ENCODE data around the gene DRC3.

The DRC3 gene

GRCh38 chr17:17965152-17965721 lies 7.4 kb upstream of the DRC3 start:
- DNase-seq (ENCODE audit: low spot score), result no peak

DNA sequence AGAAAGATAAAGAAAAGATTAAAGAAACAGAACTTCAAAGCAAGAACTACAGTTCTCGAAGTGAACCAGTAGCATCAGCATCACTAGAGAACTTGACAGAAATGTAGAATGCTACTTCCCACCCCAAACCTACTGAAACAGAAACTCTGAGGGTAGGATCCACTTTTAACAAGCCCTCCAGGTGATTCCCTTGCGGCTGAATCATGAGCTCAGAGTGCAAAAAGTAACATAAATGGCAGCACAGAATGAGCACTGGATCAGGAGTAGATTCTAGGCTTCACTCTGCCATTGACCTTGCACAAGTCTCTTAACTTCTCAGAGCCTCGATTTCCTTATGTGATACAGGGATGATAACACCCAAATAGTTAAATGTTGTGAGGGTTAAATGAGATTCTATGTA lies 6.3 kb upstream of the DRC3 start:
- no peak for DNase-seq (ENCODE audit: low spot score)

GRCh38 chr17:17970699-17971430 lies 1.8 kb upstream of the DRC3 start:
- no peak for DNase-seq (ENCODE audit: low spot score)

DNA sequence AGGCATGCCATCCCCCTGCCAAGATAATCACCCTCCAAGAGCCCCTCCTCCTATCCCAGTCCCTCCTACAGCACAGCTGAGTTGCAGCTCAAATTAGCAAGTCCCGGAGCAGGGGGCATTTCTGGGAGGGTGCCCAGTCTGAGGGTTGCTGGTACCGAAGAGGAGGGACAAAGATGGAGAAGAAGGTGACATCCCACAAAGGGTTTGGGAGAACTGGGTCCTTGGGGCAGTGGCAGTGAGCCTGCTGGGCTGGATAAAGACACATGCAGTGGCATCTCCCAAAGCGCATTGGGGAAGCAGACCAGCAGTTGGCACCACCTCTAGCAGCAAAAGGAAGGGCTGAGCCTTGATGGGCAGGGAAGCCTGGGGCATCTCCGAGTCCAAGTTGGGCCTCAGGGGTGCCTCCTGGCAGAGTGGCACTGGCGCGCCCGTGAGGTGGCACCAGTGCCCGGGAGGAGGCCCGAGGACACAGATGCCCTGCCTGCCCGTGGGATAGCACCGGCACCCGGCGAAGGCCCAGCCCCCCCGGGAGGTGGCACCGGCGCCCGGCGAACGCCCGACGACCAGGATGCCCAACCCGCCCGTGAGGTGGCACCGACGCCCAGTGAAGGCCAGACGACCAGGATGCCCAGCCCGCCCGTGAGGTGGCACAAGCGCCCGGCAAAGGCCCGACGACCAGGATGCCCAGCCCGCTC lies 1.1 kb upstream of the DRC3 start:
- no peak for DNase-seq (ENCODE audit: low spot score)

DNA sequence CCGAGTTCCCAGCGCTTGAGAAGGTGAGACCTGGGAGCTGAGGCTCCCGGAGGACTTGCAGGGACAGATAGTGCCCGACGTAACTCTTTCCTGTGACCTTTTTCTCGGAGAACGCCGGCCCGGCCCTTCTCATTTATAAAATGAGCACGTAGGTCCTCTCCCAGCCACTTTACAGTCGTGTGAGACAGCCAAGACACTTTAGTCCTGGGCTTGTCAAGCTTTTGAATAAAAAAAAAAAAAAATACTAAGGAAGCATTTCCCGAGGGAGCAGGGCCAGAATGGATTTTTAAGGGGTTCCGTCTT lies 241 bp downstream of the DRC3 start:
- DNase-seq (ENCODE audit: low spot score), result no peak

DNA sequence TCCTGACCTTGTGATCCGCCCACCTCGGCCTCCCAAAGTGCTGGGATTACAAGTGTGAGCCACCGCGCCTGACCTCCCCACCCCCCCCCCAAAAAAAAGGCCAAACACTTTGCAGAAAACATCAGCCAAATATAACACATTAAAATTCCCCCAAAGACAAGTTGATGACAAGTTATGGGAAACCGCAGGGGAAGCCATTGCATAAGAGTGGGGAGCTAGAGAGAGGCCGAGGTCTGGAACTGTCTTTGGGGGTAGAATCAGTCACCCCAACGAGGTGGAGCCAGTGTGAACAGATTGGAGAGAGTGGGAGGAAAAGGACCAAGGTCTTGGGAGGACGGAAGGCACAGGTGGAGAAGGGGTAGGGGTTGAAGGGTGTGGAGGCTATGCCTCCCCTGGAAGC lies 2.8 kb downstream of the DRC3 start:
- no peak for DNase-seq (ENCODE audit: low spot score)

DNA sequence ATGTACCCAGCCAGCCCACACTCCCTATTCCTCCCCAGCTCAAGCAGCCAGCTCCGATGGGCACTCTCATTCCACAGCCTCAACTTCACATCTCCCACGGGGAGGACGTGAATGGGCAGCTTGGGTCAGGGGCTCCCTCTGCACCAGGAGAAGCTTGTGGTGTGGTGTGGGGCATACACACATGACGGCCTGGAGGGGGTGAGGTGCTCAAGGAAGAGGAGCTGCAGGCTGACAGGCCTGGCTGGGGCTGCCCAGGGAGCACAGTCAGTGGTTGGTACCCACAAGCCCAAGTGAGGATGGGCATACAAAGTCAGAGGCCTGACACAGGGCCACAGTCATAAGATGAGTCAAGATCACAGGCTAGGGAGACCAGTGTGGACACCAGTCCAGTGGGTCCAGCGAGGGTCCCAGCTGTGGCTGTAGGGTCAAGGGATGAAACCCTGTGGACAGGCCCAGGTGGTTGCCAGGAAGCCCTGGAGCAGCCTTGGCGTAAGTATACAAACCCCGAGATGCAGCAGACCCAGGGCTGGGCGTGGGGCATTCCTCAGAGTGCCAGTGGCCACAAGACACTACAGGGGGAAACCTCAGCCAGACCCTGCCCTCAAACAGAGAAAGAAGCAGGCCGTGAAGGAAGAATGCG lies 4.4 kb downstream of the DRC3 start:
- no peak for DNase-seq (ENCODE audit: low spot score)

DNA sequence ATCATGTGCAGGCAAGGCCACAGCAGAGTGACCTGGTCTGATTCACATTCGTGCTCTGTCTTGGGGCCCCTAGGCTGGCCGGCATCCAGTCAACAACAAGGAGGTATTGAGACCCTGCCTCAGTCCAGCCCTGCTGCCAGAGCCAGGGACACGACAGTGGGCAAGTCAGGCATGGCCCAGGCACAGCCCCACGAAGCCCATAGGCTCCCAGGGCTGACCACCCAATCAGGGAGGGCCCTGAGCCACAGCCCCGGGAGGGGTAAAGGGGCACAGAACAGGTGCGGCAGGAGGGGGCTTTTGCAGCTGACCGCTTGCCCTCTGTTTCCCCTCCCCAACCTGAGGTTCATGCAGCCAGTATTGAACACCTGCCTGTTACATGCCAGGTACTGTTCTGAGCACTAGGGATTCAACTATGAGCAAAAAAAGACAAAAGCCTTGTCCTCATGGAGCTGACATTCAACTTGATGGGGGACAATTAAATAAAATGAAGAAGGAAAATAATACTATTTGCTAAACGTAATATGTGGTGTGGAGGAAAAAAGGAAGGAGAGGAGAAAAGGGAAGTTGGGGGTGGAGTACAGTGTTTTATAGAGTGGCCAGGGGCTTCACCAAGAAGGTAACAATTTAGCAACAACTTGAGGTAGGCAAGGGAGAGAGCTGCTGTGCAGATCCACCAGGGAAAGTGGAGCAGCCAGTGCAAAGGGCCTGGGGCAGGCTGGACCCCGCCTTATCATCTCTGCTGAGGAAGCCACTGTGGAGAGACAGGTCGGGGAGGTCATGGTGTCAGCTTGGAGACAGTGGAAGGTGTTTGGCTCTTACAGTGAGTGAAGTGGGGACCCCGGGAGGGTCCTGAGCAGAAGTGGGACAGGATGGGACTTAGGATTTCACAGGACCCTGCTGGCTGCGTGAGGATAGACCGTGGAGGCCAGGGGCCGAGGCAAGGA lies 6.1 kb downstream of the DRC3 start:
- no peak for DNase-seq (ENCODE audit: low spot score)

- DNase-seq (ENCODE audit: low spot score), result no peak
Observed at GRCh38 chr17:17979778-17980177, 7.1 kb downstream of the DRC3 start.

DNA sequence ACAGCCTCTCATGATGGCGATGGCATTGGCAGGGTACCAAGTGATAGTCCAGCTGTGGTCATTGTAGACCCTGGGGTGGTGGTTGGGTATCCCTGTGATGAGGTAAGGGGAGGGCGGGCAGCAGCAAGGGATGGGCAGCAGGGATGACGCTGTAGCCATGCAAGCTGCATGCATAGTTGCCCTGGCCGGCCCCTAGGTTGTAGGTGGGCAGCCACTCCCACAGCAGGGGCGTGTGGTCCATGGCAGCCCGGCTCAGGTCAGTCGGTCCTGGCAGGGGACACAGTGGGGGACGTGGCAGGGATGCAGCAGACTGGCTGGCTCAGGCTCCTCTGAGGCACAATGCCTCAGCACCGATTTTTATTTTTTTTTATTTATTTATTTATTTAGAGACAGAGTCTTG lies 8.7 kb downstream of the DRC3 start:
- DNase-seq (ENCODE audit: low spot score), result no peak

- no peak for DNase-seq (ENCODE audit: low spot score)
Observed at GRCh38 chr17:17982801-17983200, 10.1 kb downstream of the DRC3 start.

- no peak for DNase-seq (ENCODE audit: low spot score)
Observed at GRCh38 chr17:17983376-17983775, 10.7 kb downstream of the DRC3 start.

GRCh38 chr17:17983776-17984175 lies 11.1 kb downstream of the DRC3 start:
- DNase-seq (ENCODE audit: low spot score), result peak; percentile 68

DNA sequence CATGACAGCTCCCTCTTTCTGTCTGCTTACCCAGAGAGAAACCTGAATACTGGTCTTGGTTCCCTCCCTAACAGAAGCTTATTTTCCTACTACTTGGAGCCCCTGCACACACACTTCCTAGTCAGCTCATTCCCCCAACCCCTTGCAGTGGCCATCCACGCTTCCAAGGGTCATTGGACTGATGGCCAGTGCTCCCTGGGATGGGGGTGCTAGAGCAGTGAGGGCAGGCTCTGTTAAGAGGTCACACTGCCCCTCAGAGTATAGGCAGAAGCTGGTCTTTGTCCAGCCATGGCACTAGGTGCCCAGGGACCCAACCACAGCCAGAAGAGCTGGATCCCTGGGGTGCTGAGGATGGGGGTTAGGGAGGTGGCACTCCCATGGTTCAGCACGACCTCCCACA lies 12.5 kb downstream of the DRC3 start:
- no peak for DNase-seq (ENCODE audit: low spot score)

DNA sequence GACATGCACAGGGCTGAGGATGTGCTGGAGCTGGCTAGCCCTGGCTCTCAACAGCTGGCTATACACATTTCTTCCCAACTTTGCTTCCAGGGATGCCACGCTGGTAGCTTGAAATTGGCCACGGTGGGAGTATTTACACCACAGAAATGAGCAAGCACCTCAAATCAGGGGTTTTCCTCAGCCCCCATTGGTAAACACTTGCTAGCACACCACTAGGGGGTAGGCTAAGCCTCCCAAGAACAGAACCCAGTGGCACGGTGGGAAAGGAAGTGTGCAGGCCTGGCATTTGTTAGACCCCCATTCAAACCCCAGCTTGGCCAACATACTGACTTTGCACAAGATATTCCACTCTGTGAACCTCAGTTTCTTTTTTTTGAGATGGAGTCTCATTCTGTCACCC lies 12.9 kb downstream of the DRC3 start:
- no peak for DNase-seq (ENCODE audit: low spot score)

GRCh38 chr17:17987187-17987896 lies 14.7 kb downstream of the DRC3 start:
- no peak for DNase-seq (ENCODE audit: low spot score)

DNA sequence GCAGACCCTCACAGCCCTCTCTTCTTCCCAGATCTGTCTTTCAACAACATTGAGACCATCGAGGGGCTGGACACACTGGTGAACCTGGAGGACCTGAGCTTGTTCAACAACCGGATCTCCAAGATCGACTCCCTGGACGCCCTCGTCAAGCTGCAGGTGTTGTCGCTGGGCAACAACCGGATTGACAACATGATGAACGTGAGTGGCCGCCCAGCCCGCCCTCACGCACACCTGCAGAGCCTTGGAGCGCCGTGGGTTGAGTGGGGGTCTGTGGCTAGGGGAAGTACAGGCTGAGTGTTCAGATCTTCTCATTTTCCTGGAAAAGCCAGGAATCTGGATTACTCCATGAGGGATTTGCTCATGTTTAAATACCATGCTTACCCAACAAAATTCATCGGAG lies 15.2 kb downstream of the DRC3 start:
- no peak for DNase-seq (ENCODE audit: low spot score)

DNA sequence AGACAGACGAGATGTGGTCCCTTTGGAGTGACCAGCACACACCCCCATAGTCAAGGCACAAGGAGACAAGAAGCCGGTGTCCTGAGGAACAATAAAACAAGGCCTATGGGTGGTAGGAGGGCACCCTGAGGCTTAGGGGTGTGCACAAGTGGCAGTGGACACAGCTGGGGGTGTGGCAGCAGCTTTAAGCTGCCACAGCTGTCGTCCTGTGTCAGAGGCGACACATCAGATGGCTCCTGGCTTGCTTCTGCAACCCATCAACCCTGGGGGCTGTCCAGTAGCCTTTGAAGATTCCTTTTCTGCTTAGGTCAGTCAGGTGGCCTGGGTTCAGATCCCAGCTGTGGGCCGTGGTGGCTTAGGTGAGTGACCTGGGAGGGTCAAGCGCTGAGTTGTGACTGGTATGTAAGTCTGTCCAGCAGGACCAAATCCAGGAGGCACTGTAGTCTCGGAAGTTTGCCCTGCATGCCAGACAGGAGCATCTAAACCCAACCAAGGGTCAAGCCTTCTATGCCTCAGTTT lies 15.8 kb downstream of the DRC3 start:
- DNase-seq (ENCODE audit: low spot score), result no peak

GRCh38 chr17:17989081-17989480 lies 16.4 kb downstream of the DRC3 start:
- DNase-seq (ENCODE audit: low spot score), result no peak

- DNase-seq (ENCODE audit: low spot score), result no peak
Observed at GRCh38 chr17:17989618-17990017, 17.0 kb downstream of the DRC3 start.

GRCh38 chr17:17990282-17990681 lies 17.6 kb downstream of the DRC3 start:
- no peak for DNase-seq (ENCODE audit: low spot score)
